HL-60 (cell line): ENCODE results near the gene OR5H1.

Source experiments
- DNase-seq, 2 experiments: peaks; one replicate each; pipeline ENCODE4 v3.0.0-alpha.2; 2010 to 2020; ENCODE audit warnings: low read depth in 1 of 2, low spot score in 1 of 2
- H3K27ac ChIP-seq: fragments of 250-450 bp; sonication (Bioruptor Pico); replicated peaks from 2 replicates; pipeline ENCODE4 v1.5.1; 2020; ENCODE audit warnings: mild to moderate bottlenecking, moderate library complexity
- H3K27me3 ChIP-seq: fragments of 250-450 bp; sonication (Bioruptor Pico); 2 replicates; pipeline ENCODE4 v1.5.1; 2021; ENCODE audit warnings: mild to moderate bottlenecking, moderate library complexity; ENCODE audit not compliant: insufficient read depth, poor library complexity, severe bottlenecking
- H3K4me3 ChIP-seq: replicated peaks from 2 replicates; pipeline ENCODE4 v1.5.1; 2011; ENCODE audit warnings: mild to moderate bottlenecking, control low read depth, low read length; ENCODE audit not compliant: insufficient read depth
- GABPA ChIP-seq: IDR thresholded peaks from 2 replicates; pipeline ENCODE4 v1.6.1; 2012; ENCODE audit warnings: low read depth
- POLR2AphosphoS5 ChIP-seq: IDR thresholded peaks from 2 replicates; pipeline ENCODE4 v1.6.1; 2012; ENCODE audit warnings: low read depth
- SPI1 ChIP-seq: IDR thresholded peaks from 2 replicates; pipeline ENCODE4 v1.6.1; 2012; ENCODE audit warnings: low read depth, mild to moderate bottlenecking, borderline replicate concordance
- TF ChIP-seq, protein P1 (sequence below): IDR thresholded peaks from one replicate; pipeline ENCODE4 v1.5.1; 2011; ENCODE audit warnings: low read length, control low read depth, inconsistent platforms; ENCODE audit not compliant: insufficient read depth
- TF ChIP-seq, protein P2 (sequence below): IDR thresholded peaks from 2 replicates; pipeline ENCODE4 v1.6.1; 2012; ENCODE audit warnings: low read depth; ENCODE audit not compliant: insufficient replicate concordance

Gene OR5H1

DNA sequence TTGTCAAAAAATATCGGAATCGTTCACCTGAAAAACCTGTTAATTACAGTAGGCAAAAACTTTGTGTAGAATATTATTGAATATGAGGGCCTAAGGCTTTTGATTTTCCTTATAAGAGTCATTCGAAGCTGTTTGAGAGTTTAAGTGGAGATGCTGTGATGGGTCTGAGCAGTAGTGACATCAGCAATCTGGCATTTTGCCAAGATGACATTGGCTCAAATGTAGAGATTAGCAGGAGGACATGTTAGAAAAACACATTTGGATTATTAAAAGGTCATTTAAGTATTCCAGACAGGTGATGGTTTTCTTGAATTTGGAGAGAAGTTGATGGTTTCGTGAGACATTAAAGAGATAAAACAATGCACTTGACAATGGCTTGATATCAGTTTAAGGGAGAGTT lies 30.7 kb upstream of the OR5H1 start:
- H3K27ac ChIP-seq: no peak overlapping the region
- H3K4me3 ChIP-seq: no peak overlapping the region
- DNase-seq: no peak
- H3K27me3 ChIP-seq: no peaks in the 10 kb centered on the region
- TF ChIP-seq, protein P1, sequence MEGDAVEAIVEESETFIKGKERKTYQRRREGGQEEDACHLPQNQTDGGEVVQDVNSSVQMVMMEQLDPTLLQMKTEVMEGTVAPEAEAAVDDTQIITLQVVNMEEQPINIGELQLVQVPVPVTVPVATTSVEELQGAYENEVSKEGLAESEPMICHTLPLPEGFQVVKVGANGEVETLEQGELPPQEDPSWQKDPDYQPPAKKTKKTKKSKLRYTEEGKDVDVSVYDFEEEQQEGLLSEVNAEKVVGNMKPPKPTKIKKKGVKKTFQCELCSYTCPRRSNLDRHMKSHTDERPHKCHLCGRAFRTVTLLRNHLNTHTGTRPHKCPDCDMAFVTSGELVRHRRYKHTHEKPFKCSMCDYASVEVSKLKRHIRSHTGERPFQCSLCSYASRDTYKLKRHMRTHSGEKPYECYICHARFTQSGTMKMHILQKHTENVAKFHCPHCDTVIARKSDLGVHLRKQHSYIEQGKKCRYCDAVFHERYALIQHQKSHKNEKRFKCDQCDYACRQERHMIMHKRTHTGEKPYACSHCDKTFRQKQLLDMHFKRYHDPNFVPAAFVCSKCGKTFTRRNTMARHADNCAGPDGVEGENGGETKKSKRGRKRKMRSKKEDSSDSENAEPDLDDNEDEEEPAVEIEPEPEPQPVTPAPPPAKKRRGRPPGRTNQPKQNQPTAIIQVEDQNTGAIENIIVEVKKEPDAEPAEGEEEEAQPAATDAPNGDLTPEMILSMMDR: no peak
- TF ChIP-seq POLR2AphosphoS5 (no peak), GABPA (no peak), SPI1 (no peak)
- TF ChIP-seq, protein P2, sequence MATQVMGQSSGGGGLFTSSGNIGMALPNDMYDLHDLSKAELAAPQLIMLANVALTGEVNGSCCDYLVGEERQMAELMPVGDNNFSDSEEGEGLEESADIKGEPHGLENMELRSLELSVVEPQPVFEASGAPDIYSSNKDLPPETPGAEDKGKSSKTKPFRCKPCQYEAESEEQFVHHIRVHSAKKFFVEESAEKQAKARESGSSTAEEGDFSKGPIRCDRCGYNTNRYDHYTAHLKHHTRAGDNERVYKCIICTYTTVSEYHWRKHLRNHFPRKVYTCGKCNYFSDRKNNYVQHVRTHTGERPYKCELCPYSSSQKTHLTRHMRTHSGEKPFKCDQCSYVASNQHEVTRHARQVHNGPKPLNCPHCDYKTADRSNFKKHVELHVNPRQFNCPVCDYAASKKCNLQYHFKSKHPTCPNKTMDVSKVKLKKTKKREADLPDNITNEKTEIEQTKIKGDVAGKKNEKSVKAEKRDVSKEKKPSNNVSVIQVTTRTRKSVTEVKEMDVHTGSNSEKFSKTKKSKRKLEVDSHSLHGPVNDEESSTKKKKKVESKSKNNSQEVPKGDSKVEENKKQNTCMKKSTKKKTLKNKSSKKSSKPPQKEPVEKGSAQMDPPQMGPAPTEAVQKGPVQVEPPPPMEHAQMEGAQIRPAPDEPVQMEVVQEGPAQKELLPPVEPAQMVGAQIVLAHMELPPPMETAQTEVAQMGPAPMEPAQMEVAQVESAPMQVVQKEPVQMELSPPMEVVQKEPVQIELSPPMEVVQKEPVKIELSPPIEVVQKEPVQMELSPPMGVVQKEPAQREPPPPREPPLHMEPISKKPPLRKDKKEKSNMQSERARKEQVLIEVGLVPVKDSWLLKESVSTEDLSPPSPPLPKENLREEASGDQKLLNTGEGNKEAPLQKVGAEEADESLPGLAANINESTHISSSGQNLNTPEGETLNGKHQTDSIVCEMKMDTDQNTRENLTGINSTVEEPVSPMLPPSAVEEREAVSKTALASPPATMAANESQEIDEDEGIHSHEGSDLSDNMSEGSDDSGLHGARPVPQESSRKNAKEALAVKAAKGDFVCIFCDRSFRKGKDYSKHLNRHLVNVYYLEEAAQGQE: no peak

DNA sequence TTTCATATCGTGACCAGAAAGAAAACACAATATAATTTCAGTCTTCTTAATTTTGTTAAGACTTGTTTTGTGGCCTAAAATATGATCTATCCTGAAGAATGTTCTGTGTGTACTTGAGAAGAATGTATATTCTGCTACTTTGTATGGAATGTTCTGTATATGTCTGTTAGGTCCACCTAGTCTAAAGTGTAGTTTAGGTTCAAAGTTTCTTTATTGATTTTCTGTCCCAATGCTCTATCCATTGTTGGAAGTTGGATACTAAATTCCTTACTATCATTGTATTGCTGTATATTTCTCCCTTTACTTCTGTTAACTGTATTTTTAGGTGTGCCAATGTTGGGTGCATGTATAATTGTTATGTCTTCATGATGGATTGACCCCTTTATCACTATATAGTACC lies 22.4 kb upstream of the OR5H1 start:
- Histone ChIP-seq H3K4me3 (no peak overlapping the region), H3K27me3 (no peaks in the 10 kb centered on the region), H3K27ac (no peak overlapping the region)
- DNase-seq: no peak
- no peak for TF ChIP-seq GABPA
- no peak for TF ChIP-seq POLR2AphosphoS5
- TF ChIP-seq, protein P1: no peak
- TF ChIP-seq, protein P2: no peak
- TF ChIP-seq SPI1: no peak

DNA sequence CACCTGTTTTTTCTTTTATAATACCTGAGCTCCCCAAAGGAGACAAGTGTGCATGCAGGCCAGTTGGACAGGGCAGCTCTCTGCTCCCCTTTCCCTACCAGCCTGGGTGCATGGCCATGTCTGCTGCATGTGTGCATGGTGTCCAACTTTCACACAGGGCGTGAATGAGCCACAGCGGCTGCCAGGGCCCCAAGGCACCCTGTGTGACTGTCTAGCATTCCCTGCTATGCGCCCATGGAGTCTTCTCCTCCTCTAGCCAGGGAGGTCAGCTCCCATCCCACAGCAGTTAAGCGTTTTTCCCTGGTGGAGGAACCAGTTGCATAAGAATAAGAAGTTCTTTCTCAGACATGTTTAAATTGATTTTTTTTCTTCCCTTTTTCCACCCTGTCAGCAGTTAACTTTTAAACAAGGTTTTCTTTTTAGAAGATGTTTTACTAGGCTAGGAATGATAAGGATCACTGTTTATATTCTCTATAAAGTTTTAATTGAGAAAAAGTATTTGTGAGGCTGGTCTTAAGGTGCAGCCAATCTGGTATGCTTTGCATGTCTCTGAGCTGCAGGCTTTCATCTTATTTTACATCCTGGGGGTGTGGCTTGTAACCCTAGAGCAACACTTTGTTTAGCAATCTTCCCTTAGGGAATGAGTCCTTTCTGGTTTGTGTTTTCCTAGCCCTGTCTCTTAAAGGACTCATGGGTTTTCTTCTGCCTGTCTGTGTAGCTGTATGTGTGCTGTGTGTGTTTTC lies 20.5 kb upstream of the OR5H1 start:
- DNase-seq: no peak
- H3K27me3 ChIP-seq: no peaks in the 10 kb centered on the region
- H3K27ac ChIP-seq: no peak overlapping the region
- H3K4me3 ChIP-seq: no peak overlapping the region
- TF ChIP-seq POLR2AphosphoS5: no peak
- TF ChIP-seq SPI1: no peak
- no peak for TF ChIP-seq GABPA
- TF ChIP-seq, protein P1: no peak
- TF ChIP-seq, protein P2: no peak
